ENCODE measurements around the gene TAF4. TPM values are rescaled to one million over a fixed set of nuclear protein-coding genes. Genes with fewer than 3 reads are reported as not detected.

TAF4 gene
- total RNA-seq, 4 donors from 2014 or later = 8.0 to 24.9 (median 13.9) TPM

- TF ChIP-seq CTCF (IDR thresholded peaks at IDR 0.05 in 4 of 5, conservative IDR thresholded peaks at IDR 0.05 in 1 of 5) (no peak), POLR2A (IDR thresholded peaks at IDR 0.05) (no peak)
- H3K36me3 ChIP-seq = no peaks in the 10 kb centered on the region
- H3K27me3 ChIP-seq = no peaks in the 10 kb centered on the region
- in situ Hi-C loops (cut with MboI; ENCODE audit: low sequenced_read_pairs in 4 of 4) = loop anchor here in 1 of 4 donors (10.0 kb wide), 1 partner anchor 55 kb away; the partner anchor contains the start of gene LSM14B
- intact Hi-C loops (cut with DNase I; ENCODE audit: low total_unique reads) = no loop called here
- H3K9me3 ChIP-seq = no peaks in the 10 kb centered on the region
- H3K4me3 ChIP-seq = no peak overlapping the region
- peak overlapping the region; percentile 52 to 73 (median 62) for H3K27ac ChIP-seq
- peak; percentile 34 to 59 for ATAC-seq
- DNase-seq = peak; percentile 32 to 52
- peaks cover 21 to 28% of the 10 kb centered on the region in 2 donors for H3K4me1 ChIP-seq
These were observed 4.1 kb upstream of the TAF4 start for GRCh38 chr20:62069741-62070216.

GRCh38 chr20:62068997-62069396 is 3.3 kb upstream of the TAF4 start:
- TF ChIP-seq POLR2A (IDR thresholded peaks at IDR 0.05) (no peak), CTCF (IDR thresholded peaks at IDR 0.05 in 4 of 5, conservative IDR thresholded peaks at IDR 0.05 in 1 of 5) (no peak)
- Histone ChIP-seq H3K4me3 (no peak overlapping the region), H3K27me3 (no peaks in the 10 kb centered on the region), H3K9me3 (no peaks in the 10 kb centered on the region), H3K27ac (peak overlapping the region in 1 of 4 donors; percentile 62), H3K4me1 (peaks cover 25 to 32% of the 10 kb centered on the region in 2 donors), H3K36me3 (no peaks in the 10 kb centered on the region)
- intact Hi-C loops (cut with DNase I; ENCODE audit: low total_unique reads) (no loop called here), in situ Hi-C loops (cut with MboI; ENCODE audit: low sequenced_read_pairs in 4 of 4) (loop anchor here in 1 of 4 donors (10.0 kb wide), 1 partner anchor 56 kb away; the partner anchor contains the start of gene LSM14B)
- no peak for ATAC-seq
- DNase-seq = no peak

GRCh38 chr20:62067547-62068260 is 2.0 kb upstream of the TAF4 start:
- Histone ChIP-seq H3K36me3 (no peaks in the 10 kb centered on the region), H3K4me3 (no peak overlapping the region), H3K27ac (peak overlapping the region in 1 of 4 donors; percentile 82), H3K4me1 (peaks cover 38 to 45% of the 10 kb centered on the region in 2 donors), H3K9me3 (no peaks in the 10 kb centered on the region), H3K27me3 (no peaks in the 10 kb centered on the region)
- ATAC-seq (no peak), DNase-seq (no peak)
- in situ Hi-C loops (cut with MboI; ENCODE audit: low sequenced_read_pairs in 4 of 4) (loop anchor here in 1 of 4 donors (10.0 kb wide), 1 partner anchor 57 kb away; the partner anchor contains the start of gene LSM14B), intact Hi-C loops (cut with DNase I; ENCODE audit: low total_unique reads) (no loop called here)
- TF ChIP-seq CTCF (IDR thresholded peaks at IDR 0.05 in 4 of 5, conservative IDR thresholded peaks at IDR 0.05 in 1 of 5) (no peak), POLR2A (IDR thresholded peaks at IDR 0.05) (no peak)

- Histone ChIP-seq H3K27ac (peak overlapping the region; percentile 82 to 89 (median 84)), H3K36me3 (no peaks in the 10 kb centered on the region), H3K27me3 (no peaks in the 10 kb centered on the region), H3K9me3 (no peaks in the 10 kb centered on the region), H3K4me1 (peaks cover 45 to 48% of the 10 kb centered on the region in 2 donors), H3K4me3 (peak overlapping the region; percentile 62 to 76 (median 72))
- TF ChIP-seq POLR2A (IDR thresholded peaks at IDR 0.05) = no peak
- TF ChIP-seq CTCF (IDR thresholded peaks at IDR 0.05 in 4 of 5, conservative IDR thresholded peaks at IDR 0.05 in 1 of 5) = no peak
- in situ Hi-C loops (cut with MboI; ENCODE audit: low sequenced_read_pairs in 4 of 4) = loop anchor here in 1 of 4 donors (10.0 kb wide), 1 partner anchor 58 kb away; the partner anchor contains the start of gene LSM14B
- DNase-seq (no peak), ATAC-seq (no peak)
- intact Hi-C loops (cut with DNase I; ENCODE audit: low total_unique reads) = loop anchor here (1.0 kb wide), 2 partner anchors 54 to 76 kb away; partner anchors contain the start of genes PSMA7 and SS18L1
These were observed 1.3 kb upstream of the TAF4 start for GRCh38 chr20:62066983-62067433.

Measured in gastrocnemius medialis (tissue), 4 donors.